HL-60 (cell line): ENCODE measurements around the gene PPA1.
"Not testable (repeated sequence)": the region's sequence is repeated elsewhere in the genome, so short reads cannot be mapped to it uniquely, and the experiment has no call there.

Experiments used
- DNase-seq, 2 experiments: peaks; one replicate each; pipeline ENCODE4 v3.0.0-alpha.2; 2010 to 2020; ENCODE audit warnings: low read depth in 1 of 2, low spot score in 1 of 2
- H3K27ac ChIP-seq: fragments of 250-450 bp; sonication (Bioruptor Pico); replicated peaks from 2 replicates; pipeline ENCODE4 v1.5.1; 2020; ENCODE audit warnings: mild to moderate bottlenecking, moderate library complexity
- H3K27me3 ChIP-seq: fragments of 250-450 bp; sonication (Bioruptor Pico); 2 replicates; pipeline ENCODE4 v1.5.1; 2021; ENCODE audit warnings: mild to moderate bottlenecking, moderate library complexity; ENCODE audit not compliant: insufficient read depth, poor library complexity, severe bottlenecking
- H3K4me3 ChIP-seq: replicated peaks from 2 replicates; pipeline ENCODE4 v1.5.1; 2011; ENCODE audit warnings: mild to moderate bottlenecking, control low read depth, low read length; ENCODE audit not compliant: insufficient read depth
- CTCF ChIP-seq: IDR thresholded peaks from one replicate; pipeline ENCODE4 v1.5.1; 2011; ENCODE audit warnings: low read length, control low read depth, inconsistent platforms; ENCODE audit not compliant: insufficient read depth
- GABPA ChIP-seq: IDR thresholded peaks from 2 replicates; pipeline ENCODE4 v1.6.1; 2012; ENCODE audit warnings: low read depth
- POLR2AphosphoS5 ChIP-seq: IDR thresholded peaks from 2 replicates; pipeline ENCODE4 v1.6.1; 2012; ENCODE audit warnings: low read depth
- REST ChIP-seq: IDR thresholded peaks from 2 replicates; pipeline ENCODE4 v1.6.1; 2012; ENCODE audit warnings: low read depth; ENCODE audit not compliant: insufficient replicate concordance
- SPI1 ChIP-seq: IDR thresholded peaks from 2 replicates; pipeline ENCODE4 v1.6.1; 2012; ENCODE audit warnings: low read depth, mild to moderate bottlenecking, borderline replicate concordance

Gene PPA1

GRCh38 chr10:70247360-70247759 lies 14.1 kb upstream of the PPA1 start:
- peaks cover 11% of the 10 kb centered on the region for H3K27me3 ChIP-seq
- TF ChIP-seq CTCF (no peak), POLR2AphosphoS5 (no peak), SPI1 (no peak), GABPA (no peak), REST (no peak)
- no peak for DNase-seq
- no peak overlapping the region for H3K27ac ChIP-seq
- H3K4me3 ChIP-seq = no peak overlapping the region

- TF ChIP-seq GABPA = no peak
- Histone ChIP-seq H3K4me3 (no peak overlapping the region), H3K27me3 (peaks cover 4% of the 10 kb centered on the region), H3K27ac (no peak overlapping the region)
- DNase-seq = no peak
These were observed 7.9 kb upstream of the PPA1 start for GRCh38 chr10:70241081-70241480.

- not testable (repeated sequence) for H3K27ac ChIP-seq, DNase-seq, H3K27me3 ChIP-seq, H3K4me3 ChIP-seq
These were observed 6.8 kb upstream of the PPA1 start for GRCh38 chr10:70239986-70240385.

GRCh38 chr10:70239077-70239976 lies 6.1 kb upstream of the PPA1 start:
- H3K27ac ChIP-seq, H3K27me3 ChIP-seq, DNase-seq, H3K4me3 ChIP-seq: not testable (repeated sequence)

- not testable (repeated sequence) for DNase-seq, H3K4me3 ChIP-seq, H3K27me3 ChIP-seq, H3K27ac ChIP-seq
These were observed 4.8 kb upstream of the PPA1 start for GRCh38 chr10:70237958-70238536.

- no peak overlapping the region for H3K4me3 ChIP-seq
- no peak for TF ChIP-seq POLR2AphosphoS5
- TF ChIP-seq CTCF = no peak
- no peak for TF ChIP-seq SPI1
- TF ChIP-seq REST = no peak
- no peak for DNase-seq
- H3K27me3 ChIP-seq = no peaks in the 10 kb centered on the region
- no peak overlapping the region for H3K27ac ChIP-seq
These were observed 1.6 kb upstream of the PPA1 start for GRCh38 chr10:70234668-70235447.
